ENCODE results near the gene CCDC137.

GRCh38 chr17:81688616-81689015 lies 22.1 kb downstream of the CCDC137 start:
- TF ChIP-seq SATB2 (CRISPR knock-in tag; IDR thresholded peaks at IDR 0.05): no peak
- TF ChIP-seq POLR2A (IDR thresholded peaks at IDR 0.05; ENCODE audit: insufficient read depth in 1 of 2, low read depth in 2 of 2, low read length in 2 of 2): no peak
